RWPE1 (cell line): ENCODE data around the gene UTP4.

ENCODE experiments used
- CTCF ChIA-PET: fragments of 350-600 bp; sonication (Branson Sonifier 250); formaldehyde crosslinking; extraction: SDS; loops from one replicate; lab custom pipeline; 2021; lab: Yijun Ruan, JAX
- POLR2A ChIA-PET: fragments of 400-600 bp; formaldehyde crosslinking; extraction: SDS; loops from one replicate; lab custom pipeline; 2020; ENCODE audit warnings: antibody characterized with exemption; ENCODE audit not compliant: low non-redundant PET; lab: Yijun Ruan, JAX
- DNase-seq: peaks from one replicate; pipeline ENCODE4 v3.0.0; 2012; ENCODE audit warnings: low spot score
- H3K27ac ChIP-seq: fragments of 450-650 bp; 2 replicates; pipeline ENCODE4 v1.5.1; 2017
- CTCF ChIP-seq: fragments of 450-650 bp; conservative IDR thresholded peaks from 2 replicates; pipeline ENCODE4 v1.5.1; 2017; ENCODE audit warnings: low read depth, mild to moderate bottlenecking

Gene UTP4

GRCh38 chr16:69204172-69204571 is 71.7 kb downstream of the UTP4 start:
- POLR2A ChIA-PET = no interaction called here
- H3K27ac ChIP-seq = peak overlapping the region; percentile 82
- DNase-seq = no peak
- TF ChIP-seq CTCF = no peak
- CTCF ChIA-PET = interaction anchor here (0.6 kb wide), 1 partner anchor 70 kb away, joined by 5 read pairs; no protein-coding TSS in a partner anchor

GRCh38 chr16:69209735-69210134 is 77.3 kb downstream of the UTP4 start:
- TF ChIP-seq CTCF = no peak
- no peak overlapping the region for H3K27ac ChIP-seq
- CTCF ChIA-PET = no interaction called here
- POLR2A ChIA-PET = no interaction called here
- no peak for DNase-seq

GRCh38 chr16:69217433-69217832 is 85.0 kb downstream of the UTP4 start:
- ChIA-PET CTCF (no interaction called here), POLR2A (interaction anchor here (0.5 kb wide), 1 partner anchor 396 kb away, joined by 7 read pairs; no protein-coding TSS in a partner anchor)
- no peak for TF ChIP-seq CTCF
- DNase-seq = peak; percentile 59
- peak overlapping the region; percentile 53 for H3K27ac ChIP-seq
